ENCODE measurements around the gene PNPLA4. TPM values are rescaled to one million over a fixed set of nuclear protein-coding genes. Genes with fewer than 3 reads are reported as not detected.

The PNPLA4 gene, protein sequence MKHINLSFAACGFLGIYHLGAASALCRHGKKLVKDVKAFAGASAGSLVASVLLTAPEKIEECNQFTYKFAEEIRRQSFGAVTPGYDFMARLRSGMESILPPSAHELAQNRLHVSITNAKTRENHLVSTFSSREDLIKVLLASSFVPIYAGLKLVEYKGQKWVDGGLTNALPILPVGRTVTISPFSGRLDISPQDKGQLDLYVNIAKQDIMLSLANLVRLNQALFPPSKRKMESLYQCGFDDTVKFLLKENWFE
- total RNA-seq, result 10 to 100 TPM in 1 of 2 experiments, 1 to 10 TPM in 1; 8.5 to 10.0 TPM
- polyA plus RNA-seq, result 14.0 TPM

DNA sequence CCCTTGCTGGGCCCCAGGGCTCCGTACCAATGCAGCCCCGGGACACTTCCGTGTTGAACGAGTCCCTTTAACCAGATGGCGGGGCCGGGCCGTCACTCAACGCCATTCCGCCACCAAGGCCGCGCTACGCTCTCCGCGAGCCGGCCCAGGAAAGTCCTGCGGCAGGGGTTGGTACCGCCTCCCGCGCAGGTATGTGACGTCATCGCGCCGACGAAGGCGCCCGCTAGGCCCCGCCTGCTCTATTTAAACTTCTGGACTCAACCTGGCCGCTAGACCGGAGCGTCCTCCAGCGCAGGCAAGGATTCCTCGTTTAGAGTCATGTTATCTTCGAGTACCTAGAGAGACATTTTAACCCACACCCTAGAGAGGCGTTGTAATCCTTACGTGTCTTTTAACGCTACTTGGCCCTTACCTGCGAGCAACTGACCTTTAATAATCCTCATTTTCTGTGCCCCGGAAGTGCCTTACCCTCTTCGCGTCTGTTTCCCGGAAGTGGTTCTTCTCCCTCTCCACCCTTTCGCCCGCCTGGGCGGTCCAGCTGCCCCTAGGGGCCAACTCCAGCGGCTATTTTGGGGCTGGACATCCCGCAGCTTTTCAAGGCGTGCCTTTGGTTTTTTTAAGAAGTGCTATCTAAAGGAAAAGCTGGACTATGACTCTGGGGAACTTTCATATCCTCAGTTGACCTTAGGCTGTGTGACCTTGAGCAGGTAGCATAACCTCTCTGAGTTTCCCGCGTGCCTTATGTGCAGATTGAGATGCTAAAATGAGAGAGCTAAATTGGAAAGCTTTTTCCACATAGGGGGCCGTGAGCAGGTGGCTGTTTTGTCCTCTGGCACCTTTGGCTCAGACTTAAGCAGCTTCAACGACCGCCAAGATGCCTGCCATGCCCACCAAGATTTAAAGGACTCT, at the start of gene PNPLA4:
Gene PNPLA4, minus strand, starts transcription at position 155 of the 909 bp plus-strand sequence. CDS start 1,294 bp downstream, outside the sequence.
- Histone ChIP-seq H3K9me3 (ENCODE audit: low read length) (no peaks in the 10 kb centered on the region), H3K36me3 (ENCODE audit: insufficient read depth, low read length) (no peaks in the 10 kb centered on the region), H3K4me3 (ENCODE audit: low read length) (peak within 1 kb of the TSS; percentile 78), H3K27ac (ENCODE audit: low read depth, low read length) (peak within 1 kb of the TSS; percentile 85), H3K4me1 (ENCODE audit: insufficient read depth, low read length) (peaks cover 12% of the 10 kb centered on the region), H3K27me3 (ENCODE audit: insufficient read depth, low read length, poor library complexity, severe bottlenecking) (no peaks in the 10 kb centered on the region)
- ChIA-PET POLR2A (no interaction called here), CTCF (no interaction called here)
- peaks cover 0 to 3% (median 0%) of the 10 kb centered on the region in 5 donors for H3K9me3 Mint-ChIP-seq
- H3K4me1 Mint-ChIP-seq, result peaks cover 15 to 28% (median 19%) of the 10 kb centered on the region in 3 donors
- peaks cover 6 to 9% (median 8%) of the 10 kb centered on the region in 3 donors for H3K36me3 Mint-ChIP-seq
- peak within 1 kb of the TSS; percentile 89 to 100 (median 98) for H3K27ac Mint-ChIP-seq
- H3K27me3 Mint-ChIP-seq, result peaks cover 5 to 7% of the 10 kb centered on the region in 2 donors
- peak; percentile 66 to 86 (median 86) for DNase-seq
- peak within 1 kb of the TSS; percentile 94 to 99 (median 97) for H3K4me3 Mint-ChIP-seq

DNA sequence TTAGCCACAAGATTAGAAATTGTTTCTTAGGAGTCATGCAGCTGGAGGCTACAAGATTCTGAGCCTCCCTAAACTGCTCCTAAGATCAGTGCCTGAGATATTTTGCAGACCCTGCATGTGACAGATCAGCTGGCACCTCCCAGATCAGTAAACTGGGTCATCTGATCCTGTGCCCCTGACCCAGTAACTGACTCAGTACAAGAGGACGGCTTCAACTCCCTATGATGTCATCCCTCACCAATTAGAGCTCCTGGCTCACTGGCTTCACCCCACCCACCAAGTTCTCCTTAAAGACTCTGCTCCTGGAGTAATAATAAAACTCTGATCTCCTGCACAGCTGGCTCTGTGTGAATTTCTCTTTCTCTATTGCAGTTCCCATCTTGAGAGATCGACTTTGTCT, 45.4 kb upstream of the PNPLA4 start:
- H3K4me3 Mint-ChIP-seq, result no peak overlapping the region
- Histone ChIP-seq H3K4me3 (ENCODE audit: low read length) (no peak overlapping the region), H3K27me3 (ENCODE audit: insufficient read depth, low read length, poor library complexity, severe bottlenecking) (no peaks in the 10 kb centered on the region), H3K27ac (ENCODE audit: low read depth, low read length) (no peak overlapping the region), H3K9me3 (ENCODE audit: low read length) (no peaks in the 10 kb centered on the region), H3K36me3 (ENCODE audit: insufficient read depth, low read length) (no peaks in the 10 kb centered on the region), H3K4me1 (ENCODE audit: insufficient read depth, low read length) (no peaks in the 10 kb centered on the region)
- peaks cover 0 to 3% of the 10 kb centered on the region in 2 donors for H3K27me3 Mint-ChIP-seq
- POLR2A ChIA-PET, result no interaction called here
- peaks cover 0 to 21% (median 0%) of the 10 kb centered on the region in 3 donors for H3K36me3 Mint-ChIP-seq
- no peaks in the 10 kb centered on the region for H3K4me1 Mint-ChIP-seq
- H3K27ac Mint-ChIP-seq, result no peak overlapping the region
- H3K9me3 Mint-ChIP-seq, result peaks cover 0 to 30% (median 8%) of the 10 kb centered on the region in 5 donors
- CTCF ChIA-PET, result no interaction called here
- DNase-seq, result no peak

DNA sequence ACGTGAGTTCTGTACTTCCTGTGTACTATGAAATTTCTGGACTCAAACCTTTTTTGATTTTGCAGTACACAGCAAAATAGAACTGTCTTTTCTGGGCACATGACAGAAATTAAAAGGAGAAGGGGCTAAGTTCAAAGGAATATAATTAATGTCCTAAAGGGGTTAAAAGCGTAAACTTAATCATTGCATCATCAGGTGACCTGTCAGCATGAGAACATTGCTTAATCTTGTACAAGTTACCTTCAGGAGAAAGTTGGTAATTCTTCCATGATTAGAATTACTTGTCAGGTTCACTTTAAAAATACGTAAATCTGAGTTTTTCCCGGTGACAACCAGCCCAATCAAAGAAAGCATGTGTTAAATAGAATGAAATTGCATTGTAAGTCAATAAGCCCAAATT, 43.2 kb upstream of the PNPLA4 start:
- Histone ChIP-seq H3K27me3 (ENCODE audit: insufficient read depth, low read length, poor library complexity, severe bottlenecking) (no peaks in the 10 kb centered on the region), H3K9me3 (ENCODE audit: low read length) (no peaks in the 10 kb centered on the region), H3K36me3 (ENCODE audit: insufficient read depth, low read length) (no peaks in the 10 kb centered on the region), H3K4me3 (ENCODE audit: low read length) (no peak overlapping the region), H3K27ac (ENCODE audit: low read depth, low read length) (no peak overlapping the region), H3K4me1 (ENCODE audit: insufficient read depth, low read length) (no peaks in the 10 kb centered on the region)
- DNase-seq, result no peak
- Mint-ChIP-seq H3K4me1 (no peaks in the 10 kb centered on the region), H3K36me3 (peaks cover 0 to 18% (median 0%) of the 10 kb centered on the region in 3 donors), H3K4me3 (no peak overlapping the region), H3K27ac (no peak overlapping the region), H3K27me3 (peaks cover 0 to 3% of the 10 kb centered on the region in 2 donors), H3K9me3 (peaks cover 0 to 34% (median 6%) of the 10 kb centered on the region in 5 donors)
- POLR2A ChIA-PET, result no interaction called here
- CTCF ChIA-PET, result no interaction called here

DNA sequence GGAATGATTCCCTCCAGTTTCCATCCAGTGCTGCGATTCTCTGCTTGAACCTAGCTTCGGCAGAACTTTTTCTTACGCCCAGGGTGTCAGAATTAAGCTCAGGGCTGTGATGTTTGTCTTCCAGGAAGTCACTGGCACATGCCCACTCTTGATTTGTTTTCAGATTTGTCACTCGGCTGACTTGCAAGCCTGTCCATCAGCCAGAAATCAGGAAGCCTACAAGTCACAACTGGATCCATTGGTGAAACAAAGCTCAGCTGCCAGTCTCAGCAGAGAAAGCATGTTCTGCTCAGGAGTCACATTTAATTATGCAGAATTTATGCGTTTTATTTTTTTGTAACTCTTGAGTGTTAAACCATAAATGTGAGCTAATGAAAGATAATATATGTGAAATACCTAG, 38.2 kb upstream of the PNPLA4 start:
- Histone ChIP-seq H3K4me3 (ENCODE audit: low read length) (no peak overlapping the region), H3K36me3 (ENCODE audit: insufficient read depth, low read length) (no peaks in the 10 kb centered on the region), H3K27me3 (ENCODE audit: insufficient read depth, low read length, poor library complexity, severe bottlenecking) (no peaks in the 10 kb centered on the region), H3K9me3 (ENCODE audit: low read length) (no peaks in the 10 kb centered on the region), H3K4me1 (ENCODE audit: insufficient read depth, low read length) (no peaks in the 10 kb centered on the region), H3K27ac (ENCODE audit: low read depth, low read length) (no peak overlapping the region)
- ChIA-PET CTCF (no interaction called here), POLR2A (no interaction called here)
- Mint-ChIP-seq H3K27ac (no peak overlapping the region), H3K4me3 (no peak overlapping the region), H3K27me3 (peaks cover 0 to 4% of the 10 kb centered on the region in 2 donors), H3K36me3 (peaks cover 0 to 18% (median 0%) of the 10 kb centered on the region in 3 donors), H3K9me3 (peaks cover 0 to 34% (median 6%) of the 10 kb centered on the region in 5 donors), H3K4me1 (no peaks in the 10 kb centered on the region)
- no peak for DNase-seq

DNA sequence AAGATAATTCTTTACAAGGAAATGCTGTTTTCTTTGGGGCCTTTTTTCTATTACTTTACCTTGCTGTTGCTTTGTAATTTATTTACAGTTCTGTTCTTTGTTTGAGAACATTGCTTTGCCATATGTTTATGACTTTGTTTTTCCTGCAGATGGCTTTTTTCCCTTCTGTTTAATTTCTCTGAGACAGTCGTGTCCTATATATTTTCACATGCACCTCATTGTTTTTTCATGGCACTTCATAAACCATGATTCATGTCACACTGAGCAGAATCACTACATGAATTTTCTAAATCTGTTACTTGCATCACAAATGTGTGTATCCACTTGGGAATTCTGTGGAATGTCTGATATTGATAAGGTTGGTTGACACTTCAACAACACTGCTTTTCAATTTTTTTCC, 33.0 kb upstream of the PNPLA4 start:
- Histone ChIP-seq H3K4me3 (ENCODE audit: low read length) (no peak overlapping the region), H3K27me3 (ENCODE audit: insufficient read depth, low read length, poor library complexity, severe bottlenecking) (no peaks in the 10 kb centered on the region), H3K9me3 (ENCODE audit: low read length) (no peaks in the 10 kb centered on the region), H3K27ac (ENCODE audit: low read depth, low read length) (no peak overlapping the region), H3K36me3 (ENCODE audit: insufficient read depth, low read length) (no peaks in the 10 kb centered on the region), H3K4me1 (ENCODE audit: insufficient read depth, low read length) (no peaks in the 10 kb centered on the region)
- ChIA-PET POLR2A (no interaction called here), CTCF (no interaction called here)
- peaks cover 0 to 12% of the 10 kb centered on the region in 2 donors for H3K27me3 Mint-ChIP-seq
- no peak for DNase-seq
- H3K4me1 Mint-ChIP-seq, result no peaks in the 10 kb centered on the region
- no peak overlapping the region for H3K4me3 Mint-ChIP-seq
- peaks cover 0 to 16% (median 0%) of the 10 kb centered on the region in 3 donors for H3K36me3 Mint-ChIP-seq
- peaks cover 3 to 17% (median 9%) of the 10 kb centered on the region in 5 donors for H3K9me3 Mint-ChIP-seq
- H3K27ac Mint-ChIP-seq, result no peak overlapping the region

DNA sequence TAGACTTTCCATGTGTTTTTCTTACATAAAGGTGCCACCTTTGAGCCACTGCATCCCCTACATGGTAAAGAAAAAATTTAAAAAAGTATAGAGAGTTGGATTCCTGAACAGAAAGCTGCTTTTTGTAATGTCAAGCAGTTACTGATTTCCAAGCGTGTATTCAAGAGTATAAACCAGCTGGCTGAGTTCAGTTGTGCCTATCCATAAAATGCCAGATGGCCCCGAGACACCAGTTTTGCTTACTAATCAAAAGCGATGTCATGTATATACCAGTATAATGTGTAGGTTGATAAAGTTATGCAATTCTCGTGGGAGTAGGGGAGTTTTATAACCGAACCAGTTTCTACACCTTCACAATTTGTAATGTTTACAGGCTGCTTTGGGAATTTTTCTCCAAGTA, 26.2 kb upstream of the PNPLA4 start:
- peaks cover 0 to 10% of the 10 kb centered on the region in 2 donors for H3K27me3 Mint-ChIP-seq
- POLR2A ChIA-PET, result no interaction called here
- H3K4me1 Mint-ChIP-seq, result no peaks in the 10 kb centered on the region
- CTCF ChIA-PET, result no interaction called here
- Histone ChIP-seq H3K36me3 (ENCODE audit: insufficient read depth, low read length) (no peaks in the 10 kb centered on the region), H3K27me3 (ENCODE audit: insufficient read depth, low read length, poor library complexity, severe bottlenecking) (no peaks in the 10 kb centered on the region), H3K4me1 (ENCODE audit: insufficient read depth, low read length) (no peaks in the 10 kb centered on the region), H3K4me3 (ENCODE audit: low read length) (no peak overlapping the region), H3K27ac (ENCODE audit: low read depth, low read length) (no peak overlapping the region), H3K9me3 (ENCODE audit: low read length) (no peaks in the 10 kb centered on the region)
- H3K4me3 Mint-ChIP-seq, result no peak overlapping the region
- peaks cover 3 to 14% (median 9%) of the 10 kb centered on the region in 5 donors for H3K9me3 Mint-ChIP-seq
- DNase-seq, result no peak
- H3K36me3 Mint-ChIP-seq, result peaks cover 0 to 9% (median 0%) of the 10 kb centered on the region in 3 donors
- no peak overlapping the region for H3K27ac Mint-ChIP-seq

DNA sequence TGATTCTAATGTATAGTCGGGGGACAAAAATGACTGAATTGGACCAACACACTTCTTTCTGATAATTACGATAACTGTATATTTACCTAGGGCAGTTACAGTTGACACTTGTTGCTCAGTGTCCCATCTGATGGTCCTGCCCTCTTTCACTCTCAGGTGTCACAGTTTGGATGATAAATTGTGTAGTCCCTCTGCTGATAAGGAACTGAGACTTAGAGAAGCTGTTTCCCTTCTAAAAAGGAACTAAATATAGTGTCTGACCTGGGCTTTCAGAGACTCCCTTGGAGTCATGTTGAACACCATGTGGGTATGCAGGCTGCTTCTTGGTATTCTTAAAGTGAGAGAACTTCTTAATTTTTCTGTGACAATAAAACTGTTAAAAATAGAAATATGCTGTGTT, 23.7 kb upstream of the PNPLA4 start:
- Mint-ChIP-seq H3K9me3 (peaks cover 0 to 2% (median 0%) of the 10 kb centered on the region in 5 donors), H3K4me1 (no peaks in the 10 kb centered on the region), H3K27ac (no peak overlapping the region), H3K27me3 (peaks cover 0 to 9% of the 10 kb centered on the region in 2 donors), H3K36me3 (peaks cover 0 to 5% (median 0%) of the 10 kb centered on the region in 3 donors), H3K4me3 (no peak overlapping the region)
- ChIA-PET CTCF (no interaction called here), POLR2A (no interaction called here)
- Histone ChIP-seq H3K4me3 (ENCODE audit: low read length) (no peak overlapping the region), H3K36me3 (ENCODE audit: insufficient read depth, low read length) (no peaks in the 10 kb centered on the region), H3K4me1 (ENCODE audit: insufficient read depth, low read length) (no peaks in the 10 kb centered on the region), H3K27me3 (ENCODE audit: insufficient read depth, low read length, poor library complexity, severe bottlenecking) (no peaks in the 10 kb centered on the region), H3K27ac (ENCODE audit: low read depth, low read length) (no peak overlapping the region), H3K9me3 (ENCODE audit: low read length) (no peaks in the 10 kb centered on the region)
- DNase-seq, result no peak

DNA sequence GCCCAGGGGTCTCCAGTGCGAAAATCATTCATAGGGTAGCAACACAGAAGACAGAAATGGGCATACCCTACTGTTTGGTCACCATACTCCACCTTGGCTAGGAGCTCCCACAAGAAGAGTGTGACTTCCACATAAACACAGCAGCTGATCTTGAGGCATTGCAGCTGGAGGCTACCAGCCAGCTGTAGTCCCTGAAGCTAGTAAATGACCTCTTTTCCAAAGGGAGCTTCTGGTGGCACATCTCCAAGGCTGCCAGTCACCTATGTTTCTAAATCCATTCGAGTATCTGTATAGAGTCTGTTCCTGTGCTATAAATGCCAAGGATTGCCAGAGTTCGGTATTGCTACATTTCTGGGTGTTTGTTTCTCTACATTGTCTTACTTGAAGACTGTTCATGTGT, 21.3 kb upstream of the PNPLA4 start:
- no peaks in the 10 kb centered on the region for H3K4me1 Mint-ChIP-seq
- peaks cover 0 to 4% (median 0%) of the 10 kb centered on the region in 3 donors for H3K36me3 Mint-ChIP-seq
- Histone ChIP-seq H3K9me3 (ENCODE audit: low read length) (no peaks in the 10 kb centered on the region), H3K4me1 (ENCODE audit: insufficient read depth, low read length) (no peaks in the 10 kb centered on the region), H3K27ac (ENCODE audit: low read depth, low read length) (no peak overlapping the region), H3K27me3 (ENCODE audit: insufficient read depth, low read length, poor library complexity, severe bottlenecking) (no peaks in the 10 kb centered on the region), H3K36me3 (ENCODE audit: insufficient read depth, low read length) (no peaks in the 10 kb centered on the region), H3K4me3 (ENCODE audit: low read length) (no peak overlapping the region)
- CTCF ChIA-PET, result no interaction called here
- no peak for DNase-seq
- H3K4me3 Mint-ChIP-seq, result no peak overlapping the region
- H3K9me3 Mint-ChIP-seq, result peaks cover 0 to 2% (median 0%) of the 10 kb centered on the region in 5 donors
- no peak overlapping the region for H3K27ac Mint-ChIP-seq
- POLR2A ChIA-PET, result no interaction called here
- peaks cover 2 to 9% of the 10 kb centered on the region in 2 donors for H3K27me3 Mint-ChIP-seq
